Esophagus squamous epithelium (tissue), 5 donors: ENCODE results near the gene GALNTL6. TPM values are rescaled to one million over a fixed set of nuclear protein-coding genes. Genes with fewer than 3 reads are reported as not detected.

ENCODE experiments used
- DNase-seq: peaks from one replicate; lab custom pipeline; 2025; lab: John Stamatoyannopoulos, UW
- H3K27ac ChIP-seq, 4 donors: fragments of 200-600 bp; sonication (generic); one replicate each; pipeline ENCODE4 v1.5.1; 2016 to 2019; ENCODE audit warnings: mild to moderate bottlenecking in 1 of 4
- H3K27me3 ChIP-seq, 4 donors: fragments of 200-600 bp; sonication (generic); 1 replicate in 3 of 4; 2 replicates in 1 of 4; pipeline versions ENCODE4 v1.5.1 to v1.6.0; 2017 to 2021; ENCODE audit warnings: antibody characterized with exemption in 1 of 4
- H3K36me3 ChIP-seq, 3 donors: fragments of 200-600 bp; sonication (generic); one replicate each; pipeline ENCODE4 v1.5.1; 2016 to 2019
- H3K4me1 ChIP-seq, 3 donors: fragments of 200-600 bp; sonication (generic); one replicate each; pipeline ENCODE4 v1.5.1; 2017 to 2019
- H3K4me3 ChIP-seq, 4 donors: fragments of 200-600 bp; sonication (generic); 1 replicate in 3 of 4; 2 replicates in 1 of 4; pipeline ENCODE4 v1.5.1; 2016 to 2019; ENCODE audit warnings: mild to moderate bottlenecking in 2 of 4, moderate library complexity in 1 of 4
- H3K9me3 ChIP-seq, 3 donors: fragments of 200-600 bp; sonication (generic); one replicate each; pipeline ENCODE4 v1.5.1; 2016 to 2019
- POLR2A ChIP-seq, 4 donors: fragments of 450-650 bp; IDR thresholded peaks; one replicate each; pipeline ENCODE4 v1.6.1; 2017; ENCODE audit warnings: antibody characterized with exemption in 4 of 4, mild to moderate bottlenecking in 4 of 4, moderate library complexity in 3 of 4
- WGBS, 2 donors: methylation state at CpG; one replicate each; pipeline ENCODE4 v1.1.5; 2018; 5-methylcytosine and 5-hydroxymethylcytosine counted together
- intact Hi-C: fragments of 100-400 bp; cut with DNase I; formaldehyde crosslinking; loops from one replicate; pipeline ENCODE4 v1.15.0; 2022
- total RNA-seq, 4 donors: library from RNA; depleted of rRNA; stranded (reverse); fragments of >200 nt; gene quantifications; one replicate each; pipeline ENCODE4 v1.1.0, GENCODE V29; 2016
- TF ChIP-seq, protein P1 (sequence below), 6 experiments: fragments of 450-650 bp in 4 of 6; fragments of 200-600 bp in 2 of 6; sonication (generic) in 2 of 6; IDR thresholded peaks; one replicate each; pipeline ENCODE4 v1.5.1; 2016 to 2019; ENCODE audit warnings: antibody characterized with exemption in 6 of 6, mild to moderate bottlenecking in 4 of 6, moderate library complexity in 4 of 6
- donor health status: DM: yes; HTN: yes; CAD: no.

GALNTL6 gene
- total RNA-seq, 4 donors from 2014 or later, result 0.12 TPM; not detected in 3

DNA sequence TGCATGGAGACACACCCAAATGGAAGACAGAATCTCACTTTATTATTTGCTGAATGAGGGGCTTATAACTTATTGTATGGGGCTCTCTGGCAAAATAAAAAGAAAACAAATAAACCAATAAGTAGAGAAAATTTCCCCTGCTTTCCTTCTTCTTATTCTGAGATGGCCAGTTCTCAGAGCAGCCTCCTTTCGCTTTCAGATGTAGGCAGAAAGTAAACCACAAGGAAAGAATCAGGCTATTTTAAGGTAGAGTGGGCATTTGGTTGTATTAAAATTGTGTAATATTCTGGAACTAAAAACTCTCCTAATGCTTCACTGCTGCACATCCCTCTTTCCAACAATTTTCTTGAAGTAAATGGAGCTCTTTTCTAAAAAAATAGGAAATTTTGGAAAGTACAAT is 241.8 kb downstream of the GALNTL6 start:
- TF ChIP-seq, protein P1, sequence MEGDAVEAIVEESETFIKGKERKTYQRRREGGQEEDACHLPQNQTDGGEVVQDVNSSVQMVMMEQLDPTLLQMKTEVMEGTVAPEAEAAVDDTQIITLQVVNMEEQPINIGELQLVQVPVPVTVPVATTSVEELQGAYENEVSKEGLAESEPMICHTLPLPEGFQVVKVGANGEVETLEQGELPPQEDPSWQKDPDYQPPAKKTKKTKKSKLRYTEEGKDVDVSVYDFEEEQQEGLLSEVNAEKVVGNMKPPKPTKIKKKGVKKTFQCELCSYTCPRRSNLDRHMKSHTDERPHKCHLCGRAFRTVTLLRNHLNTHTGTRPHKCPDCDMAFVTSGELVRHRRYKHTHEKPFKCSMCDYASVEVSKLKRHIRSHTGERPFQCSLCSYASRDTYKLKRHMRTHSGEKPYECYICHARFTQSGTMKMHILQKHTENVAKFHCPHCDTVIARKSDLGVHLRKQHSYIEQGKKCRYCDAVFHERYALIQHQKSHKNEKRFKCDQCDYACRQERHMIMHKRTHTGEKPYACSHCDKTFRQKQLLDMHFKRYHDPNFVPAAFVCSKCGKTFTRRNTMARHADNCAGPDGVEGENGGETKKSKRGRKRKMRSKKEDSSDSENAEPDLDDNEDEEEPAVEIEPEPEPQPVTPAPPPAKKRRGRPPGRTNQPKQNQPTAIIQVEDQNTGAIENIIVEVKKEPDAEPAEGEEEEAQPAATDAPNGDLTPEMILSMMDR (IDR thresholded peaks at IDR 0.05), result no peak
- no peak for TF ChIP-seq POLR2A (IDR thresholded peaks at IDR 0.05)
- no peaks in the 10 kb centered on the region for H3K36me3 ChIP-seq
- H3K9me3 ChIP-seq, result no peaks in the 10 kb centered on the region
- H3K4me1 ChIP-seq, result no peaks in the 10 kb centered on the region
- H3K27me3 ChIP-seq, result no peaks in the 10 kb centered on the region
- no peak overlapping the region for H3K27ac ChIP-seq
- intact Hi-C loops, result no loop called here
- 71 to 84% methylated on average over 1 of the region's 1 CpG for WGBS, 2 donors
- no peak overlapping the region for H3K4me3 ChIP-seq
- DNase-seq, result no peak

DNA sequence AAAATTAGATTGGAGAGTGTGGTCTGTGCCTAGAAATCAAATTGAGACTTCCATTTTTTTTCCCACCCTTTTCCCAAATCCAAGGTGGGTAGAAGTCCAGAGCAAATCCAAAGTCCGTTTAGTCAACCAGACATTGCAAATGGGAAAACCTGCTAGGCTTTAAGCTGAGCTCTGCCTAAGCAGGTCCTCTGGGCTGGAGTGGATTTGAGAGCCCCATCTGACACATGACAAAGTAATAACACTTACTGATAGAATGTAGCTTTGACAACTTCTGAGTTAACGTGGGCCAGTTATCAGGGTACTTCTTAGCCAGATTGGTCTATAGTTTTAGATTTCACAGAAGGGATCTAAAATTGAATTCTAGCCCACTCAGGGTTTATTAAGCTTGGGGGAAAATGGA is 242.3 kb downstream of the GALNTL6 start:
- 65 to 66% methylated on average over 2 of the region's 2 CpGs for WGBS, 2 donors
- H3K9me3 ChIP-seq, result no peaks in the 10 kb centered on the region
- no peak overlapping the region for H3K4me3 ChIP-seq
- no peaks in the 10 kb centered on the region for H3K36me3 ChIP-seq
- no peaks in the 10 kb centered on the region for H3K27me3 ChIP-seq
- intact Hi-C loops, result no loop called here
- no peaks in the 10 kb centered on the region for H3K4me1 ChIP-seq
- no peak for DNase-seq
- no peak overlapping the region for H3K27ac ChIP-seq
- TF ChIP-seq, protein P1 (IDR thresholded peaks at IDR 0.05), result no peak
- TF ChIP-seq POLR2A (IDR thresholded peaks at IDR 0.05), result no peak

DNA sequence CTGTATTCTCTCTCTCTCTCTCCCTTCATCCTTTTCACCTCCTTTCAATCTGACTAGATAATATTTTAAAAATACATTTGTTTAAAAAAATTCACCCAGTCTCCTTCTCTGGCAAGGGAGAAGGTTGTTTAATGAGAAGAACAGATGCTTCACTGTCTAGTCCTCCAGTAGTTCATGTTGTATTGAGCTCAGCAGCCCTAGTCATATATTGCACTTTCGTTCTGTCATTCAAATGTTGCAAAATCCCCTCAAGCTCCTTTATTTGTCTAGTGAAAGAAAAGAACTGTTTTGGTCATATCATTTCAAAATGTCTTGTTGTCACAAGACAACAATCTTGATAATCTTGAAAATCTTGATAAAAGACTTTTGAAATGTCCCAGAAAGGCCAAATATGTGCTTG is 248.0 kb downstream of the GALNTL6 start:
- no peaks in the 10 kb centered on the region for H3K9me3 ChIP-seq
- DNase-seq, result no peak
- H3K4me3 ChIP-seq, result no peak overlapping the region
- WGBS, 2 donors, result 50 to 56% methylated on average over 1 of the region's 1 CpG
- no peaks in the 10 kb centered on the region for H3K27me3 ChIP-seq
- no peak for TF ChIP-seq POLR2A (IDR thresholded peaks at IDR 0.05)
- TF ChIP-seq, protein P1 (IDR thresholded peaks at IDR 0.05), result no peak
- H3K4me1 ChIP-seq, result no peaks in the 10 kb centered on the region
- intact Hi-C loops, result no loop called here
- H3K27ac ChIP-seq, result no peak overlapping the region
- no peaks in the 10 kb centered on the region for H3K36me3 ChIP-seq

DNA sequence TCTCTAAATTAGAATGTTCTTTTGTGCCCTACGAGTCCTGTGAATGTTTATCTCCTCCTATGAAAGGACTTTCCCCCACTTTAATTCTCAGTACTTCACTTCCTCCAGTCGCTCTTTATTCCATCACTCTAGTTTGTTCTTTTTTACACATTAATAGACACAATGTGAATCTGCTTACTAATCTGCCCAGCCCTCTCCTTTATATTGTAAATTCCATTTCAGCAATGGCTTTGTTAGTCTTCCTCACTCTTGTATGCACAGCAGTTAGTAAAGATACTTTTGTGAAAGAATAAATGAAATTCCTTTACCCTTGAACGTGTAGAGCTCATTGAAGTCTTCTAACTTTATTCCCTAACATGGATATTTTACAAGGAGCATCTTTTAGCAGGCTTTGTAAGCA is 255.3 kb downstream of the GALNTL6 start:
- intact Hi-C loops, result no loop called here

DNA sequence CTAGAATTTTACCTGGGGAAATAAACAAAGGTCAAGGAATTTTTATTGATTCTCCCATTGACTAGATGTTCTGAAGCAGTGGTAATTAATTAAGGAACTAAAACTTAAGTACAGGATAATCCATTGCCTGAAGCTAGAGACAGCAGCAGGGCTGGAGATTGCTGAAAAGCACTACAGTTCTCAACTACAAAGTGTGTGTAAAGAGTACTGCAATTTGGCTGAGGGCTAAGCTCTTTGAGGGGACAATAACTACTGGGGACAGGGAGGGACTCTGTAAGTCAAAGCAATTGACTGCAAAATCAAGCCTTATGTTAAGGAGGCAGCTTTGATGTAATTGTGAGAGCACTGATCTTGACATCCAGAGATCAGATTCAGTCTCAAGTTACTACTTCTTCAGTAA is 260.4 kb downstream of the GALNTL6 start:
- H3K27me3 ChIP-seq, result no peaks in the 10 kb centered on the region
- H3K27ac ChIP-seq, result no peak overlapping the region
- no peak for DNase-seq
- intact Hi-C loops, result no loop called here
- no peaks in the 10 kb centered on the region for H3K4me1 ChIP-seq
- TF ChIP-seq, protein P1 (IDR thresholded peaks at IDR 0.05), result no peak
- TF ChIP-seq POLR2A (IDR thresholded peaks at IDR 0.05), result no peak
- H3K9me3 ChIP-seq, result no peaks in the 10 kb centered on the region
- no peaks in the 10 kb centered on the region for H3K36me3 ChIP-seq
- H3K4me3 ChIP-seq, result no peak overlapping the region

More for the DNA sequence above, 255.3 kb downstream of the GALNTL6 start:
- H3K27ac ChIP-seq, result no peak overlapping the region
- no peak overlapping the region for H3K4me3 ChIP-seq
- no peaks in the 10 kb centered on the region for H3K36me3 ChIP-seq
- H3K4me1 ChIP-seq, result no peaks in the 10 kb centered on the region
- 41 to 43% methylated on average over 3 of the region's 3 CpGs for WGBS, 2 donors
- no peaks in the 10 kb centered on the region for H3K27me3 ChIP-seq
- TF ChIP-seq POLR2A (IDR thresholded peaks at IDR 0.05), result no peak
- TF ChIP-seq, protein P1 (IDR thresholded peaks at IDR 0.05), result no peak
- no peaks in the 10 kb centered on the region for H3K9me3 ChIP-seq
- DNase-seq, result no peak
